Measurements from ENCODE around the gene FAM219B. TPM values are rescaled to one million over a fixed set of nuclear protein-coding genes. Genes with fewer than 3 reads are reported as not detected.

Gene FAM219B
- total and polyA plus RNA-seq, 9 donors, result 40.7 to 77.6 (median 47.1) TPM

DNA sequence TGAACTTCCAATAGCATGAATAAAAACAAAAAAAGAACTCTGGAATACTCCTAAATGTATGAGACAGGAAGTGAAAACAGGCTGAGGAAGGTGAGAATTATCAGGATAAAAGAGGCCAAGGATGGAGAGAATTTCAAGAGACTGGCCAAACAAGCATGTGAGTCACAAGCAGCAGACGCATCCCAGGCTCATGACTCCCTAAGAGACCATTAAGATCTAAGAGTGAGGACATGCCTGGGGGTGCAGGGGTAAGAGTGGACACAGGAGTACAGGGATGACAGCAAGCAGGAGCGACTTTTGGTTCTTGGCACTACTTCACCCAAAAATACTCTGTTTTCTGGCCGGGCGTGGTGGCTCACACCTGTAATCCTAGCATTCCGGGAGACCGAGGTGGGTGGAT lies 40.6 kb downstream of the FAM219B start:
- peaks cover 21% of the 10 kb centered on the region for H3K36me3 ChIP-seq (ENCODE audit: control insufficient read depth, insufficient read depth, low read length)
- WGBS (ENCODE audit: insufficient coverage), result 78% methylated on average over 5 of the region's 6 CpGs
- H3K27me3 ChIP-seq (ENCODE audit: control insufficient read depth, insufficient read depth, low read length), result no peaks in the 10 kb centered on the region
- no peak for DNase-seq
- H3K27ac ChIP-seq (ENCODE audit: low read length), result no peak overlapping the region
- H3K4me3 ChIP-seq (ENCODE audit: low read length), result no peak overlapping the region
- peaks cover 32% of the 10 kb centered on the region for H3K4me1 ChIP-seq (ENCODE audit: control insufficient read depth, insufficient read depth, low read length)
- no peaks in the 10 kb centered on the region for H3K9me3 ChIP-seq (replicated peaks; ENCODE audit: control insufficient read depth, low read depth, low read length)

DNA sequence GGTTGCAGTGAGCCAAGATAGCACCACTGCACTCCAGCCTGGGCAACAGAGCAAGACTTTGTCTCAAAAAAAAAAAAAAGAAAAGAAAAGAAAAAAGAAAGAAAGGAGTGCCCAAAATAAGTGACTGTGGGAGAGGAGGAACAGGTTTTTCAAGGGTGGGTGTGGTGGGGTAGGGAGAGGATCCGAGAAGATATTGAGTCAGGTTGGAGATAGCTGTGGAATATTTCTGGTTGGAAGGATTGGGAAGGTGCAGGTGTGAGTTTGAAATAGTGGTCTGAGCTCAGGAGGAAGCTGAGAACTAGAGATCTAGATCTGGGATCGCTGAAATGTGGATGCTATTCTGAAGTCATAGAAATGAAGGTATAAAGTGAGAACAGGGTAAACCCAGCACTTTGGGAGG lies 41.3 kb downstream of the FAM219B start:
- WGBS (ENCODE audit: insufficient coverage), result 85% methylated on average over 2 of the region's 2 CpGs

DNA sequence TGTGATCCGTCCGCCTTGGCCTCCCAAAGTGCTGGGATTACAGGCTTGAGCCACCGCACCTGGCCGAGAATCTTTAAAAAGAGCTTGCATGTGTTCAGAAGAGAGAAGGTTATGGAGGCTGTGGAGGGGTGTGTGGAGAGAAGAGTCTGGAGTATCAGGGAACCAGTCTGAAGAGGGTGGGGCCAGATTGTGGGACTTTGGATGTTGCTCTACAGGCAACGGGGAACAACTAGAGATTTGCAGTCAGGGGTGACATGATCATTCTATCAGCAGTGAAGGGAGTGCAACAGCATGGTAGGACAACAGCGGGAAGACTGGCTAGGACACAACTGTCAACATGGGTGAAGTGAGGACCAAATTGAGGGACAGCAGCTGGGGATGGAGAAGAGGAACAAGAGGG lies 42.4 kb downstream of the FAM219B start:
- no peak for DNase-seq
- Histone ChIP-seq H3K36me3 (ENCODE audit: control insufficient read depth, insufficient read depth, low read length) (peaks cover 15% of the 10 kb centered on the region), H3K4me1 (ENCODE audit: control insufficient read depth, insufficient read depth, low read length) (peaks cover 23% of the 10 kb centered on the region), H3K9me3 (replicated peaks; ENCODE audit: control insufficient read depth, low read depth, low read length) (no peaks in the 10 kb centered on the region), H3K4me3 (ENCODE audit: low read length) (no peak overlapping the region), H3K27me3 (ENCODE audit: control insufficient read depth, insufficient read depth, low read length) (no peaks in the 10 kb centered on the region), H3K27ac (ENCODE audit: low read length) (no peak overlapping the region)
- WGBS (ENCODE audit: insufficient coverage), result 88% methylated on average over 5 of the region's 6 CpGs

More for the DNA sequence above, 41.3 kb downstream of the FAM219B start:
- Histone ChIP-seq H3K9me3 (replicated peaks; ENCODE audit: control insufficient read depth, low read depth, low read length) (no peaks in the 10 kb centered on the region), H3K27ac (ENCODE audit: low read length) (no peak overlapping the region), H3K36me3 (ENCODE audit: control insufficient read depth, insufficient read depth, low read length) (peaks cover 15% of the 10 kb centered on the region), H3K27me3 (ENCODE audit: control insufficient read depth, insufficient read depth, low read length) (no peaks in the 10 kb centered on the region), H3K4me1 (ENCODE audit: control insufficient read depth, insufficient read depth, low read length) (peaks cover 26% of the 10 kb centered on the region), H3K4me3 (ENCODE audit: low read length) (no peak overlapping the region)
- DNase-seq, result no peak

- Histone ChIP-seq H3K4me1 (ENCODE audit: control insufficient read depth, insufficient read depth, low read length) (peaks cover 22% of the 10 kb centered on the region), H3K36me3 (ENCODE audit: control insufficient read depth, insufficient read depth, low read length) (peaks cover 13% of the 10 kb centered on the region), H3K27ac (ENCODE audit: low read length) (no peak overlapping the region), H3K9me3 (replicated peaks; ENCODE audit: control insufficient read depth, low read depth, low read length) (no peaks in the 10 kb centered on the region), H3K27me3 (ENCODE audit: control insufficient read depth, insufficient read depth, low read length) (no peaks in the 10 kb centered on the region), H3K4me3 (ENCODE audit: low read length) (no peak overlapping the region)
- DNase-seq, result no peak
- 89% methylated on average over 7 of the region's 11 CpGs for WGBS (ENCODE audit: insufficient coverage)
These were observed 43.2 kb downstream of the FAM219B start for GRCh38 chr15:74863239-74864056.

GRCh38 chr15:74858369-74858740 lies 48.3 kb downstream of the FAM219B start:
- DNase-seq, result no peak
- no peak overlapping the region for H3K4me3 ChIP-seq (ENCODE audit: low read length)
- no peaks in the 10 kb centered on the region for H3K9me3 ChIP-seq (replicated peaks; ENCODE audit: control insufficient read depth, low read depth, low read length)
- 82% methylated on average over 2 of the region's 4 CpGs for WGBS (ENCODE audit: insufficient coverage)
- H3K36me3 ChIP-seq (ENCODE audit: control insufficient read depth, insufficient read depth, low read length), result peaks cover 10% of the 10 kb centered on the region
- H3K27ac ChIP-seq (ENCODE audit: low read length), result peak overlapping the region; percentile 55
- peaks cover 55% of the 10 kb centered on the region for H3K4me1 ChIP-seq (ENCODE audit: control insufficient read depth, insufficient read depth, low read length)
- H3K27me3 ChIP-seq (ENCODE audit: control insufficient read depth, insufficient read depth, low read length), result no peaks in the 10 kb centered on the region

DNA sequence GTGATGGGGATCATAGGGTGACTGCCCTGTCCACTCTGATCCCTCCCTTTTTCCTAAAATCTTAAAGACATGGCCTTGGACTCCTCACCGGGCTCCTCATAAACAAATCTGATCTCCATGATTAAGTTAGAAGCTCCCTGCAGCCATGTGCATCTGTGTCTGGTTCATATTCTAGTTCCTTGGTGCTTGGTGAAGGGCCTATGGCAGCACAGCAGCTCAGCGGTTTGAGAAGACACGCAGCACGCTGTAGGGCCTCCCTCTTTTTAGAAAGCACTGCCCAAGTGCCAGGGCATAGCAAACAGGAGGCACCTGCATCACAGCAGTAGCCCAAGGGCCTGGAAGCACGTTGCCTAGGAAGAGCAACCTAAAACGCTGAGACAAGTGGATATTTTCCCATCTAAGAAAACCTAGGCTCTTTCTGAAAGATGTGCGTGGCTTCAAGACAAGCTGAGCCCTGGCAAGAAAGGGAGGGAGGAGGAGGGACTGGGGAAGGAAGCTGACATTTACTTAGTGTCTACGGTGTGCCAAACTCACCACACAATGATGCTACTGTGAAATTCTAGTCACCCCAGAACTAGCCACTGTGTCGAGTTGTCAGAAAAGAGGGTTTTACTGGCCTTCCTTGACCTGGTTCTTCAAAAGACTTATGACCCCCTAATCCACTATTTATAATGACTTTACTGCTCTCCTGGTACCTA lies 48.8 kb downstream of the FAM219B start:
- Histone ChIP-seq H3K9me3 (replicated peaks; ENCODE audit: control insufficient read depth, low read depth, low read length) (no peaks in the 10 kb centered on the region), H3K4me1 (ENCODE audit: control insufficient read depth, insufficient read depth, low read length) (peaks cover 55% of the 10 kb centered on the region), H3K36me3 (ENCODE audit: control insufficient read depth, insufficient read depth, low read length) (peaks cover 16% of the 10 kb centered on the region), H3K27me3 (ENCODE audit: control insufficient read depth, insufficient read depth, low read length) (no peaks in the 10 kb centered on the region), H3K27ac (ENCODE audit: low read length) (peak overlapping the region; percentile 55), H3K4me3 (ENCODE audit: low read length) (no peak overlapping the region)
- no peak for DNase-seq
- WGBS (ENCODE audit: insufficient coverage), result 71% methylated on average over 3 of the region's 9 CpGs

DNA sequence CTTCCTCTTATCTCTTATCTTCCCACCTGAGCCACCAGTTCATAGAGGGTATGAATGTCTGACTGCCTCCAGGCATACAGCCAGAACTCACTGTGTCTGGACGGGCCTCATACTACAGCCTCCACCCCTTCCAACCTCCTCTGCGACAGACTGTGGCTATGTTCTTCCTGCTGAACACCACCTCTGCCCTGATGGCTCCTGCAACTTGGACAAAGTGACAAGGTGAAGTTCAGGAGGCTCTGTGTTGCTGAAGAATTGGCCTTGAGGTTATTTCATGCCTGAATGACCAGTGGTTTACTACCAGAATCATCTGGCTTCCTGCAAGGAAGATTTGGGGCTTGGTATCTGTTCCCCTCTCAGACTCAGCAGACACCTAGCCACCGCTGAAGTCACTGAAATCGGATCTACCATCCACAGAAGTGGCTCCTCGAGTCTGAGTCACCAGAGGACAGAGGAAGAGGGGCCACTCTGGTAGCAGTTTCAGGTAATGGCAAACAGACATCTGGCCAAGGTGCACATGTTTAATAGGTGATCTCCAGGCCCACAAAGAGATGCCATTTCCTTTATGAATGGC lies 49.5 kb downstream of the FAM219B start:
- 50% methylated on average over 2 of the region's 5 CpGs for WGBS (ENCODE audit: insufficient coverage)
- peak overlapping the region; percentile 49 for H3K27ac ChIP-seq (ENCODE audit: low read length)
- H3K4me1 ChIP-seq (ENCODE audit: control insufficient read depth, insufficient read depth, low read length), result peaks cover 58% of the 10 kb centered on the region

GRCh38 chr15:74856537-74856936 lies 50.1 kb downstream of the FAM219B start:
- no peak for DNase-seq
- H3K9me3 ChIP-seq (replicated peaks; ENCODE audit: control insufficient read depth, low read depth, low read length), result no peaks in the 10 kb centered on the region
- WGBS (ENCODE audit: insufficient coverage), result no CpG with 5 or more reads among the region's 1 CpG
- peak overlapping the region; percentile 44 for H3K27ac ChIP-seq (ENCODE audit: low read length)
- H3K27me3 ChIP-seq (ENCODE audit: control insufficient read depth, insufficient read depth, low read length), result no peaks in the 10 kb centered on the region
- peaks cover 58% of the 10 kb centered on the region for H3K4me1 ChIP-seq (ENCODE audit: control insufficient read depth, insufficient read depth, low read length)
- H3K36me3 ChIP-seq (ENCODE audit: control insufficient read depth, insufficient read depth, low read length), result peaks cover 29% of the 10 kb centered on the region
- no peak overlapping the region for H3K4me3 ChIP-seq (ENCODE audit: low read length)

More for the DNA sequence above, 49.5 kb downstream of the FAM219B start:
- Histone ChIP-seq H3K9me3 (replicated peaks; ENCODE audit: control insufficient read depth, low read depth, low read length) (no peaks in the 10 kb centered on the region), H3K27me3 (ENCODE audit: control insufficient read depth, insufficient read depth, low read length) (no peaks in the 10 kb centered on the region), H3K36me3 (ENCODE audit: control insufficient read depth, insufficient read depth, low read length) (peaks cover 22% of the 10 kb centered on the region), H3K4me3 (ENCODE audit: low read length) (no peak overlapping the region)
- DNase-seq, result no peak

DNA sequence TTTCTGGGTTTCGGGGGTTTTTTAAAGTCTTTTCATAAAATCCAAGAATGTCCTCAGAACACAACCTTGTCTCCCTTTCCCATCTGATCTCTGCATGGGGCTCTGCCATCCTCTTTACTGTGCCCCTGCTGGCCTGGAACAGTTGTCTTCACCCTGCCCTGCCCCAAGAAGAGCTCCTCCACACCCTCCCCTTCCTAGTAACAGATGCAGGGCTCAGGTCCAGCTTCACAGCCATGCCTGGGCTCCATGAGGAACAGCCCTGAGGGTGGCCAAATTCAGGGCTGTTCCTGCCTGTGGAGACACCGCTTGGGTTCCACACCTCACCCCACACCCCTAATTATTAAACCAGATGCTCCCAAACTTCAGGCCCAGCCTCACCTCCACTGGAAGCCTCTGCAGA lies 50.8 kb downstream of the FAM219B start:
- no peaks in the 10 kb centered on the region for H3K27me3 ChIP-seq (ENCODE audit: control insufficient read depth, insufficient read depth, low read length)
- H3K36me3 ChIP-seq (ENCODE audit: control insufficient read depth, insufficient read depth, low read length), result peaks cover 35% of the 10 kb centered on the region
- DNase-seq, result peak; percentile 84
- no peaks in the 10 kb centered on the region for H3K9me3 ChIP-seq (replicated peaks; ENCODE audit: control insufficient read depth, low read depth, low read length)
- H3K4me1 ChIP-seq (ENCODE audit: control insufficient read depth, insufficient read depth, low read length), result peaks cover 58% of the 10 kb centered on the region
- H3K4me3 ChIP-seq (ENCODE audit: low read length), result no peak overlapping the region
- WGBS (ENCODE audit: insufficient coverage), result no CpG with 5 or more reads among the region's 2 CpGs
- H3K27ac ChIP-seq (ENCODE audit: low read length), result peak overlapping the region; percentile 77

DNA sequence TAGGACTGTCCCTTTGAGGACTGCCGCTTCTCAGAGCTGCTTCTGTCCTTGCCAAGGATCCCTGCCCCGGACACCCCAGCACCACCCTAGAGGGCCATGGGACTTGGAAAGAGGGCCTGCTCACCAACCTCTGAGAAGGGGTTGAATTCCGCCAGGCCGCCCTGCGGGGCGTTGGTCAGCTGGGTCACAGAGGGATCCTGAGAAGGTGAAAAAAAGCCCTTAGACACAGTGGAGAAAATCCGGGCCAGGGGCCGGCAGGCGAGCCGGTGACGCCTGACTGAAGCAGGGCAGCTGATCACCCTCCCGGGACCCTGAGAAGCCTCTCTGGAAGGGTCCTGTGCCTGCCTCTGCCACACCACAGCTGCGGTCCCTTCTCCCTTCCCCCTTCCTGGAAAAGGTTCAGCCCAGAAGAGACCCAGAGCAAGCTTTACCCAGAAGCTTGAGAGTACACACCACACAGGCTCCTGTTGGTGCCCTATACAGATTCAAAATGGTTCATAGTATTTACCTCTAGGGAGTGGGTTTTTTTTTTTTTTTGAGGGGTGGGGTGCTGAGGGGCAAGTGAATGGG lies 52.1 kb downstream of the FAM219B start:
- Histone ChIP-seq H3K4me3 (ENCODE audit: low read length) (no peak overlapping the region), H3K4me1 (ENCODE audit: control insufficient read depth, insufficient read depth, low read length) (peaks cover 54% of the 10 kb centered on the region), H3K9me3 (replicated peaks; ENCODE audit: control insufficient read depth, low read depth, low read length) (no peaks in the 10 kb centered on the region), H3K27me3 (ENCODE audit: control insufficient read depth, insufficient read depth, low read length) (no peaks in the 10 kb centered on the region), H3K27ac (ENCODE audit: low read length) (peak overlapping the region; percentile 78), H3K36me3 (ENCODE audit: control insufficient read depth, insufficient read depth, low read length) (peaks cover 49% of the 10 kb centered on the region)
- peak; percentile 46 for DNase-seq
- WGBS (ENCODE audit: insufficient coverage), result 79% methylated on average over 10 of the region's 13 CpGs

Data from muscle of leg (tissue), 11 donors.